Testis (tissue), 2 donors: ENCODE results near the gene UBASH3A.

ENCODE experiments used
- CTCF ChIP-seq, 3 experiments: fragments of 450-650 bp in 2 of 3; fragments of 200-600 bp in 1 of 3; sonication (generic) in 1 of 3; IDR thresholded peaks; one replicate each; pipeline ENCODE4 v1.5.1; 2016 to 2019; ENCODE audit warnings: antibody characterized with exemption in 3 of 3, mild to moderate bottlenecking in 2 of 3, moderate library complexity in 1 of 3
- POLR2A ChIP-seq: fragments of 450-650 bp; IDR thresholded peaks from one replicate; pipeline ENCODE4 v1.6.1; 2017; ENCODE audit warnings: antibody characterized with exemption, mild to moderate bottlenecking, moderate library complexity

- TF ChIP-seq CTCF (IDR thresholded peaks at IDR 0.05) (no peak), POLR2A (no peak)
These were observed 9.4 kb downstream of the UBASH3A start for GRCh38 chr21:42413093-42413492.
